Lower leg skin (tissue), 3 donors: Measurements from ENCODE around the gene CALML6.

Experiments used
- CTCF ChIP-seq, 3 donors: fragments of 450-650 bp; IDR thresholded peaks; one replicate each; pipeline ENCODE4 v1.5.1; 2016; ENCODE audit warnings: antibody characterized with exemption in 3 of 3, mild to moderate bottlenecking in 3 of 3, moderate library complexity in 2 of 3
- POLR2A ChIP-seq, 2 donors: fragments of 450-650 bp; IDR thresholded peaks; one replicate each; pipeline ENCODE4 v1.6.1; 2016 to 2017; ENCODE audit warnings: antibody characterized with exemption in 2 of 2, mild to moderate bottlenecking in 1 of 2, moderate library complexity in 1 of 2

GRCh38 chr1:1956586-1957532 lies 41.8 kb downstream of the CALML6 start:
- TF ChIP-seq CTCF (IDR thresholded peaks at IDR 0.05) (no peak), POLR2A (IDR thresholded peaks at IDR 0.05) (no peak)
